ENCODE results near the gene C1QBP. TPM values are rescaled to one million over a fixed set of nuclear protein-coding genes. Genes with fewer than 3 reads are reported as not detected.

C1QBP gene
- total RNA-seq, 3 donors from 2014 or later = 663 to 755 (median 712) TPM

- peak; percentile 75 for DNase-seq
- ATAC-seq = peak; percentile 69
- Mint-ChIP-seq H3K4me3 (peak within 1 kb of the TSS; percentile 99), H3K4me1 (ENCODE audit: low read depth) (peaks cover 50% of the 10 kb centered on the region), H3K36me3 (ENCODE audit: insufficient read depth) (peaks cover 15% of the 10 kb centered on the region), H3K27me3 (ENCODE audit: low read depth) (no peaks in the 10 kb centered on the region), H3K9me3 (no peaks in the 10 kb centered on the region)
Observed at GRCh38 chr17:5419959-5420653, 18.8 kb downstream of the C1QBP start, which contains the start of gene RPAIN. Gene RPAIN (plus strand): TSS chr17:5420182. CDS start chr17:5420211, 29 bp downstream.

GRCh38 chr17:5419356-5419958, 19.5 kb downstream of the C1QBP start, which contains the start of gene NUP88:
Gene NUP88 (minus strand): TSS chr17:5419662. CDS start chr17:5419650, 12 bp downstream.
- peaks cover 48% of the 10 kb centered on the region for H3K4me1 Mint-ChIP-seq (ENCODE audit: low read depth)

GRCh38 chr17:5418858-5419355, 20.0 kb downstream of the C1QBP start:
- peaks cover 48% of the 10 kb centered on the region for H3K4me1 Mint-ChIP-seq (ENCODE audit: low read depth)
- peaks cover 15% of the 10 kb centered on the region for H3K36me3 Mint-ChIP-seq (ENCODE audit: insufficient read depth)
- DNase-seq (peak; percentile 57), ATAC-seq (peak; percentile 47 to 50)
- peak overlapping the region; percentile 99 for H3K4me3 Mint-ChIP-seq
- no peaks in the 10 kb centered on the region for H3K9me3 Mint-ChIP-seq
- no peaks in the 10 kb centered on the region for H3K27me3 Mint-ChIP-seq (ENCODE audit: low read depth)

More at GRCh38 chr17:5419356-5419958, 19.5 kb downstream of the C1QBP start, which contains the start of gene NUP88:
- H3K36me3 Mint-ChIP-seq (ENCODE audit: insufficient read depth) = peaks cover 14% of the 10 kb centered on the region
- no peaks in the 10 kb centered on the region for H3K27me3 Mint-ChIP-seq (ENCODE audit: low read depth)
- peak within 1 kb of the TSS; percentile 99 for H3K4me3 Mint-ChIP-seq
- no peaks in the 10 kb centered on the region for H3K9me3 Mint-ChIP-seq
- ATAC-seq = peak; percentile 90 to 93
- DNase-seq = peak; percentile 92

GRCh38 chr17:5416901-5417300, 22.1 kb downstream of the C1QBP start:
- DNase-seq (no peak), ATAC-seq (no peak)
- peak overlapping the region; percentile 67 for H3K4me3 Mint-ChIP-seq
- no peaks in the 10 kb centered on the region for H3K27me3 Mint-ChIP-seq (ENCODE audit: low read depth)
- H3K9me3 Mint-ChIP-seq = no peaks in the 10 kb centered on the region
- peaks cover 57% of the 10 kb centered on the region for H3K4me1 Mint-ChIP-seq (ENCODE audit: low read depth)
- H3K36me3 Mint-ChIP-seq (ENCODE audit: insufficient read depth) = peaks cover 28% of the 10 kb centered on the region

- H3K4me1 Mint-ChIP-seq (ENCODE audit: low read depth) = peaks cover 54% of the 10 kb centered on the region
- peaks cover 39% of the 10 kb centered on the region for H3K36me3 Mint-ChIP-seq (ENCODE audit: insufficient read depth)
- ATAC-seq (peak; percentile 80 to 83), DNase-seq (no peak)
- no peaks in the 10 kb centered on the region for H3K9me3 Mint-ChIP-seq
- H3K4me3 Mint-ChIP-seq = peak overlapping the region; percentile 56
- no peaks in the 10 kb centered on the region for H3K27me3 Mint-ChIP-seq (ENCODE audit: low read depth)
Observed at GRCh38 chr17:5413682-5414081, 25.3 kb downstream of the C1QBP start.

GRCh38 chr17:5410594-5411272, 28.2 kb downstream of the C1QBP start:
- H3K9me3 Mint-ChIP-seq = no peaks in the 10 kb centered on the region
- no peak for DNase-seq
- peak overlapping the region; percentile 1 for H3K4me3 Mint-ChIP-seq
- ATAC-seq = peak; percentile 21 to 25
- peaks cover 39% of the 10 kb centered on the region for H3K4me1 Mint-ChIP-seq (ENCODE audit: low read depth)
- H3K36me3 Mint-ChIP-seq (ENCODE audit: insufficient read depth) = peaks cover 36% of the 10 kb centered on the region
- no peaks in the 10 kb centered on the region for H3K27me3 Mint-ChIP-seq (ENCODE audit: low read depth)

DNA sequence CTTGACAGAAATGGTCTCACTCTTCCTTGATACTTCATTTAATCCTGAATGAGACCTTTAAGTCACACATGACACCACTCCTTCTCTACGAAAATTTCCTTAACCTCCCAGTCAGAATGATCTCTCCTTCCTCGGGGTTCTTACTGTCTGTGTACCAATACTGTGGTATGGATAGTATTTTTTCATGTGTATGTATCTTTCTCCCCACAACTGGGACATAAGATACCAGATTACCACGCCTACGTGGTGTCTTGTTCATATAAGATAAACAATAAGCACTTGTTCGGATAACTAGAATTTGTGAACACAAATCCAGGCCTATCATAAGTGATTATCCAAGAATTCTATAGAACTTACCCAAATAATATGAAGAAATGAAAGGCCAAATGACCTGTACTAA, 30.8 kb downstream of the C1QBP start:
- DNase-seq = no peak
- H3K9me3 Mint-ChIP-seq = no peaks in the 10 kb centered on the region
- H3K4me1 Mint-ChIP-seq (ENCODE audit: low read depth) = peaks cover 31% of the 10 kb centered on the region
- no peak overlapping the region for H3K4me3 Mint-ChIP-seq
- no peaks in the 10 kb centered on the region for H3K27me3 Mint-ChIP-seq (ENCODE audit: low read depth)
- no peak for ATAC-seq
- H3K36me3 Mint-ChIP-seq (ENCODE audit: insufficient read depth) = peaks cover 32% of the 10 kb centered on the region

- ATAC-seq (no peak), DNase-seq (no peak)
- peaks cover 21% of the 10 kb centered on the region for H3K36me3 Mint-ChIP-seq (ENCODE audit: insufficient read depth)
- H3K9me3 Mint-ChIP-seq = no peaks in the 10 kb centered on the region
- H3K4me1 Mint-ChIP-seq (ENCODE audit: low read depth) = peaks cover 9% of the 10 kb centered on the region
- no peak overlapping the region for H3K4me3 Mint-ChIP-seq
- no peaks in the 10 kb centered on the region for H3K27me3 Mint-ChIP-seq (ENCODE audit: low read depth)
Observed at GRCh38 chr17:5405400-5405799, 33.6 kb downstream of the C1QBP start.

- Mint-ChIP-seq H3K36me3 (ENCODE audit: insufficient read depth) (peaks cover 26% of the 10 kb centered on the region), H3K9me3 (no peaks in the 10 kb centered on the region), H3K27me3 (ENCODE audit: low read depth) (no peaks in the 10 kb centered on the region), H3K4me3 (no peak overlapping the region), H3K4me1 (ENCODE audit: low read depth) (no peaks in the 10 kb centered on the region)
- ATAC-seq = no peak
- DNase-seq = no peak
Observed at GRCh38 chr17:5399767-5400166, 39.2 kb downstream of the C1QBP start.

- DNase-seq (no peak), ATAC-seq (peak; percentile 9 to 40)
- no peaks in the 10 kb centered on the region for H3K27me3 Mint-ChIP-seq (ENCODE audit: low read depth)
- no peak overlapping the region for H3K4me3 Mint-ChIP-seq
- H3K36me3 Mint-ChIP-seq (ENCODE audit: insufficient read depth) = peaks cover 35% of the 10 kb centered on the region
- no peaks in the 10 kb centered on the region for H3K9me3 Mint-ChIP-seq
- no peaks in the 10 kb centered on the region for H3K4me1 Mint-ChIP-seq (ENCODE audit: low read depth)
Observed at GRCh38 chr17:5396612-5397011, 42.3 kb downstream of the C1QBP start.

- peaks cover 11% of the 10 kb centered on the region for H3K4me1 Mint-ChIP-seq (ENCODE audit: low read depth)
- ATAC-seq (no peak), DNase-seq (no peak)
- H3K27me3 Mint-ChIP-seq (ENCODE audit: low read depth) = no peaks in the 10 kb centered on the region
- H3K36me3 Mint-ChIP-seq (ENCODE audit: insufficient read depth) = peaks cover 47% of the 10 kb centered on the region
- no peaks in the 10 kb centered on the region for H3K9me3 Mint-ChIP-seq
- no peak overlapping the region for H3K4me3 Mint-ChIP-seq
Observed at GRCh38 chr17:5391678-5392077, 47.3 kb downstream of the C1QBP start.

Other genes starting within 250 kb of the C1QBP start
- gene ZNF594, start 247.3 kb downstream of the C1QBP start, total RNA-seq = 1 to 10 TPM; 6.5 to 7.6 (median 6.7) TPM
- under 1 TPM in 1 of 3 donors, not detected in 2; 0.10 TPM for gene SCIMP, start 204.3 kb downstream of the C1QBP start, total RNA-seq
- gene RABEP1, start 156.9 kb downstream of the C1QBP start, total RNA-seq = 10 to 100 TPM; 72.9 to 80.8 (median 76.3) TPM
- 100 to 1,000 TPM; 171 to 184 (median 180) TPM for gene NUP88, start 19.5 kb downstream of the C1QBP start, total RNA-seq
- 10 to 100 TPM; 68.5 to 81.5 (median 76.2) TPM for gene RPAIN, start 19.0 kb downstream of the C1QBP start, total RNA-seq
- gene DHX33, start 29.8 kb upstream of the C1QBP start, total RNA-seq = 10 to 100 TPM; 54.1 to 59.9 (median 58.0) TPM
- gene DERL2, start 47.0 kb upstream of the C1QBP start, total RNA-seq = 10 to 100 TPM; 77.3 to 90.3 (median 82.1) TPM
- gene MIS12, start 47.4 kb upstream of the C1QBP start, total RNA-seq = 10 to 100 TPM; 35.9 to 38.1 (median 37.2) TPM
- gene NLRP1, start 145.4 kb upstream of the C1QBP start, total RNA-seq = 10 to 100 TPM; 13.0 to 14.9 (median 14.7) TPM

Measured in activated T-cell treated with anti-CD3 and anti-CD28 coated beads, Interleukin-2, amount 50 U/mL, for 4 hours (primary cell).